Hematopoietic multipotent progenitor cell treated with erythropoietin and hydrocortisone succinate and interleukin-3 and kit ligand, for 17 days (in vitro differentiated cells): ENCODE measurements around the gene PARD6G.
"Not testable (repeated sequence)": the region's sequence is repeated elsewhere in the genome, so short reads cannot be mapped to it uniquely, and the experiment has no call there.

ENCODE experiments used
- DNase-seq: peaks from one replicate; pipeline ENCODE4 v3.0.0-alpha.2; 2015; ENCODE audit warnings: low spot score

The PARD6G gene, protein sequence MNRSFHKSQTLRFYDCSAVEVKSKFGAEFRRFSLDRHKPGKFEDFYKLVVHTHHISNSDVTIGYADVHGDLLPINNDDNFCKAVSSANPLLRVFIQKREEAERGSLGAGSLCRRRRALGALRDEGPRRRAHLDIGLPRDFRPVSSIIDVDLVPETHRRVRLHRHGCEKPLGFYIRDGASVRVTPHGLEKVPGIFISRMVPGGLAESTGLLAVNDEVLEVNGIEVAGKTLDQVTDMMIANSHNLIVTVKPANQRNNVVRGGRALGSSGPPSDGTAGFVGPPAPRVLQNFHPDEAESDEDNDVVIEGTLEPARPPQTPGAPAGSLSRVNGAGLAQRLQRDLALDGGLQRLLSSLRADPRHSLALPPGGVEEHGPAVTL

GRCh38 chr18:80247393-80247841, at the start of gene PARD6G:
Gene PARD6G, minus strand, starts transcription at chr18:80247514. Its CDS starts 166 bp downstream, at chr18:80247348.
- peak; percentile 23 for DNase-seq

GRCh38 chr18:80262241-80263033, 15.1 kb upstream of the PARD6G start:
- not testable (repeated sequence) for DNase-seq

DNA sequence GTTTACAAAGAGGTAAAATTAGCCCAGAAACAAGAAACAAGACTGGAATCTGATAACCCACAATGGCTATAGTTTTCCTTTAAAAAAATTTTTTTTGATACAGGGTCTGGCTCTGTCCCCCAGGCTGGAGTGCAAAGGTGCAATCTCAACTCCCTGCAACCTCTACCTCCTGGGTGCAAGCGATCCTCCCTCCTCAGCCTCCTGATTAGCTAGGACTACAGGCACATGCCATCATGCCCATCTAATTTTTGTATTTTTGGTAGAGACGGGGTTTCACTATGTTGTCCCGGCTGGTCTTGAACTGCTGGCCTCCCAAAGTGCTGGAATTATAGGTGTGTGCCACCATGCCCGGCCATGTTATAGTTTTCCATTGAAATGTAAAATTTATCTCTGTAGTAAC, 12.3 kb upstream of the PARD6G start:
- DNase-seq = no peak

GRCh38 chr18:80258640-80259039, 11.3 kb upstream of the PARD6G start:
- DNase-seq = no peak

DNA sequence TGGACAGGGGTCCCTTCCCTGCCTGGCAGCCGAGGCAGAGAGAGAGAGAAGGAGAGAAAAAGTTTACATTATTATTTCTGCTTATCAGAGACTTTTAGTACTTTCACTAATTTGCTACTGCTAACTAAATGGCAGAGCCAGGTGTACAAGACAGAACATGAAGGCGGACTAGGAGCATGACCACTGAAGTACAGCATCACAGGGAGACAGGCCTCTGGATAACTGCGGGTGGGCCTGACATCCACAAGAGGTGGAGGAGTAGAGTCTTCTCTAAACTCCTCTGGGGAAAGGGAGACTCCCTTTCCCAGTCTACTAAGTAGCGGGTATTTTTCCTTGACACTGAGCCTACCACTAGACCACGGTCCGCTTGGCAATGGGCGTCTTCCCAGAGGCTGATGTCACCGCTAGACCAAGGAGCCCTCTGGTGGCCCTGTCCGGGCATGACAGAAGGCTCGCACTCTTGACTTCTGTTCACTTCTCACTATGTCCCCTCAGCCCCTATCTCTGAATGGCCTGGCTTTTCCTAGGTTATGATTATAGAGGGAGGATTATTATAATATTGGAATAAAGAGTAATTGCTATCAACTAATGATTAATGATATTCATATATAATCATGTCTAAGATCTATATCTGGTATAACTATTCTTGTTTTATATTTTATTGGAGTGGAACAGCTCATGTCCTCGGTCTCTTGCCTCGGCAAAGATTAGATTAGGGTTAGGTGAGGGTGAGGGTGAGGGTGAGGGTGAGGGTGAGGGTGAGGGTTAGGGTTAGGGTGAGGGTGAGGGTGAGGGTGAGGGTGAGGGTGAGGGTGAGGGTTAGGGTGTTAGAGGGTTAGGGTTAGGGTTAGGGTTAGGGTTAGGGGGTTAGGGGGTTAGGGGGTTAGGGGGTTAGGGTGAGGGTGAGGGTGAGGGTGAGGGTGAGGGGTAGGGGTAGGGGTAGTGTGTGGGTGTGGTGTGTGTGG, 10.5 kb upstream of the PARD6G start:
- peak; percentile 15 for DNase-seq

DNA sequence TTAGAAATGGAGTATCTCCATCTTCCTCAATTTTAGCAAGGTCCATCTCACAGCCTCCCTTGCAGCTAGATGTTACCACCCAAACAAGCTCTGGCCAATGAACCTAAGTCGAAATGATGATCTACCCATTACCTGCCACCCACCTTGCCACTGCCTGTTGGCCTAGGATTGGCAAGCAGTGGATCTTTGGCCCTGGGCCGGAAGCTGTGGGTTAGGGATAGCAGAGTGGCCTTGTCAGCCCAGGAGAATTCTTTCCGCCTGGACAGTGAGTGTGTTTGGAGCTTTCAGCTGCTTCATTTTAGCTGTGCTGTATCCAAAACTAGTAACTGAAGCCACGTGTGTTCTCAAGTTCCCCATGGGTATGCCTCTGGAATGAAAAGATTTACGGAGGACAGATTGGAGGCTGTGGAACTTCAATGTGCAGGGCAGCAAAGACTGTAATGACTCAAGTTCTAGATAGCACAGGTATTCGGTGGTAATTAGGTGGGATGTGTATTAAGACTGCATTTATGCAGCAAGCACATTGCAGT, 7.7 kb upstream of the PARD6G start:
- no peak for DNase-seq

DNA sequence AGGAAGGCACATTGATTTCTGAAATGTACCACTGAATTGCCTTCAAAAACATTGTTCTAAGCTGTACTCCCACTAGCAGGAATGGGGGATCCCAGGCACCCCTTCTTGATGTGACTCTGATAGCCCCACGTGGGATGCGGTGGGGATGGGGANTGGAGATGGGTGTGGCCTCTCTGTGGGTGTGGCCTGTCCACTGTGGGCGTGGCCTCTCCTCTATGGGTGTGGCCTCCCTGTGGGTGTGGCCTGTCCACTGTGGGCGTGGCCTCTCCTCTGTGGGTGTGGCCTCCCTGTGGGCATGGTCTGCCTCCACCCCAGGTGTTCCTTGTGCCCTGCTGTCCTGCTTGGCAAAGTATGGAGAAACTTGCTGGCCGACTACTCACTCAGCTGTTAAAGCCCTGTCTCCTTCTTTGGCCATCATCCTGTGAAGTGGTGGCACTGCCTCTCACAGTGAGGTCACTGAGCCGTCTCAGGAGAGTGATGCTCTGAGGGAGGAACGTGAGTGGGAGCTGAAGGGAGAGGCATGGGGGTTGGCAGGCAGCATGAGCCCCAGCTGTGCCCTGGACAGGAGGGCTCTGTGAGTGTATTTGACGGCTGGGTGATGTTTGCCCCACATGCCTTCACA, 6.7 kb upstream of the PARD6G start:
- DNase-seq = peak; percentile 53

- DNase-seq = no peak
These were observed 5.9 kb upstream of the PARD6G start for GRCh38 chr18:80253236-80253635.

GRCh38 chr18:80252136-80252535, 4.8 kb upstream of the PARD6G start:
- DNase-seq = no peak

- no peak for DNase-seq
These were observed 4.4 kb upstream of the PARD6G start for GRCh38 chr18:80251700-80252099.

GRCh38 chr18:80250740-80251364, 3.5 kb upstream of the PARD6G start:
- no peak for DNase-seq

- DNase-seq = no peak
These were observed 2.1 kb upstream of the PARD6G start for GRCh38 chr18:80249217-80250093.

DNA sequence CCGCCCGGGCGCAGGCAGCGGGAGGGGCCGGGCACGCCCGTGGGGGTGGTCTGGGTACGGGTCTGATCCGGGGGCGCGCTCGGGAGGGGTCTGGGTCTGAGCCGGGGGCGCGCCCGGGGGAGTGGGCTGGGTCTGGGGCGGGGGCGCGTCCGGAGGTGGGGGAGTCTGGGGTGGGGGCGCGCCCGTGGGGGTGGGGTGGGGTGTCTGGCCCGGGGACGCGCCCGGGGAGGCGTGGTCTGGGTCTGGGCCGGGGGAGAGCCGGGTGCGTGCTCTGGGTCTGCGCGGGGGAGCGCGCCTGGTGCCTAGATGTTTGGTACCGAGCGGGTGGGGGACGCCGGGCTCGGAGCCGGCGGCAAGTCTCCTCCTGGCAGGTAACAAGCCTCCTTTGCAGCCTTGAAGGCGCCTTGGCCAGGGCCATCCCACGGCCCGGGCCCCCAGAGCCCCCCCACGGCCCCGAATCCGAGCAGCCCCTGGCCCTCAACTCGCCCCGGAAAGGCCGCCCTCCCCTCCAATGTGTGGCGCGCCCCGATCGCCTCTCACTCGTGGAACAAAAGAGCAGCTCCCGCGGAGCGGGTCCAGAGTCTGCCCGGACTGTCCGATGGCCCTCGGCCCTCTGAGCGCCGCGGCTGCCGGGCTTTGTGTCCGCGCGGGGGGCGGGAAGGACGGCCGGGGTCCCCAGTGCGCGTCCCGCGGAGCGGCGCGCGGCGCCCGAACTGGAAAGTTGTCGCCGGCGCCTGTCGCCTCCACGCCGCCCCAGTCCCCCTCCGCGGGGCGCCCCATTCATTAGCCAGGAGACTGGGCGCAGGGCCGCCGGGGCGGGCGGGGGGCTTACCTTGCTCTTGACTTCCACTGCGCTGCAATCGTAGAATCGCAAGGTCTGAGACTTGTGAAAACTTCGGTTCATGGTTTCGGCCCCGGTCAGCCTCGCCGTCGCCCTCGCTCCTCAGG, 595 bp downstream of the PARD6G start:
- no peak for DNase-seq

DNA sequence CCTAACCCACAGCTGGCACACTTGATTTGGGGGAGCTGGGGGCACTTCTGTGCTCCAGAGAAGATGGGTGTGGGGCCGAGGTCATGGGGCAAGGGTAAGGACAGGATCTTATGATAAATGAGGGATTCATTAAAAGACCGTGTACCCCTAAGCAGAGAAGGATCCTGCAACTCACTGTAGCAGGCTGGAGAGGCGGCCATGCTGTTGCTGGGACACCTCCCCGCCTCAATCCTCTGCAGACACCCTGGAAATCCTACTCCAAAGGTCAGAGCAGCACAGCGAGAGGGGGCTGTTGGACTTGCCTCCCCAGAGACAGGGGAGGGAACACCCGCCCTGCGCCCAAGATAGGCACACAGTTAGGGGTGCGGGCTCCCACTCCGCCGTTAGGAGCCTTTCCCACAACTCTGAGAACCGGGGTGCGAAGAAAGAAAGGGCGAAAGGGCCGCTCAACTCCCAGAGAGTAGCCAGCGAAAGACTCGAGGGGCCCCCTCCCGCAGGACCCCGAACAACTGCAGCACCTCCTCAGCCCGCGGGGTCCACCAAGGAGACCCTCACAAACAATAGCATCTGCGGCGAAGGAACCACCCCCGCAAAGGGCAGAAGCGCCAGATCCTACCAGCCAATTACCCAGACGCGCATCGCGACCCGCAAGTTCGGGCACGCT, 1.4 kb downstream of the PARD6G start:
- no peak for DNase-seq

GRCh38 chr18:80244956-80245730, 2.2 kb downstream of the PARD6G start:
- DNase-seq = no peak

DNA sequence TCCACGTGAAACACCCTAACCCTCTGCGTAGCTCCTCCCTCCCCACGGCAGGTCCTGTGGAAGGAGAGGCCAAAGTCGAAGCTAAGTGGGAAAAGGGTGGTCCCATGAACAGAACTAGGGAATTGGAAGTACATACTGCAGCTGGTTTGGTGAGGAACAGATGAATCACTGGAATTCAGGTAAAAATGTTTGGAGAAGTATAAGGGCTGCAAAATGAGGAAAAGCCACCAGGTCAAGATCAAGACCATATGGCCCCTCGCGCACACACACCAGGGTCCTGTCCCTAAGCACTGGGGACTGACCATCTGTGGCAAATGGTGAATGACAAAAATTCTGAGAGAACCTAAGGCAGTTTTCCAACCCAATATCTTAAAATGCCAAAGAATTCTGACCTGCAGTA, 3.1 kb downstream of the PARD6G start:
- no peak for DNase-seq

DNA sequence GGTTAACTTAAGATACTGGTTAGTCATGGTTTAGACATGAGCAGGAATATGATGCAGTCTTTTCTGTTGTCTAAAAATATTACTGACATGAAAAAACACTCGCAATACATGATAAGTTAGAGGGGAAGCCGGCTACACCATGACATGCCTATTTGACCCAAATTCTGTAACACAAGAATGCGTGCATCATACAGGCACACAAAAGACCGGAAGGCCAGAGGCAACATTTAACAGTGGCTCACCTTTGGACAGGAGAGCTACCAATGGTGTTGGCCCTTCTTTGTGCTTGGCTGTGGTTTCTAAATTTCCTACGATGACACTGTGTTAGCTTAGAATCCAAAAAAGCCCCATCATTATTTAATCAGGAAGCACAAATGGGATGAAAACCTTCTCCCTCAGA, 4.1 kb downstream of the PARD6G start:
- no peak for DNase-seq
